Activated T-helper 2 cell treated with anti-CD3 and anti-CD28 coated beads, Interferon-gamma antibody, Interleukin-2, Interleukin-4, amounts not matched to agents 10 μg/mL and 5 μg/mL and 100 μg/mL, durations not matched to agents 14 hours and 24 hours and 36 hours (primary cell): ENCODE measurements around the gene POFUT2. TPM values are rescaled to one million over a fixed set of nuclear protein-coding genes. Genes with fewer than 3 reads are reported as not detected.

Experiments used
- DNase-seq: peaks from one replicate; pipeline ENCODE4 v3.0.0; 2021; ENCODE audit warnings: low spot score
- H3K27ac Mint-ChIP-seq: one replicate; pipeline ENCODE4 v1.8.0; 2021; ENCODE audit warnings: mixed read lengths
- H3K27me3 Mint-ChIP-seq: one replicate; pipeline ENCODE4 v1.8.0; 2021; ENCODE audit warnings: low read depth, mixed read lengths
- H3K36me3 Mint-ChIP-seq: one replicate; pipeline ENCODE4 v1.8.0; 2021; ENCODE audit warnings: low read depth, mixed read lengths
- H3K4me1 Mint-ChIP-seq: one replicate; pipeline ENCODE4 v1.8.0; 2021; ENCODE audit warnings: low read depth, mixed read lengths
- H3K4me3 Mint-ChIP-seq: one replicate; pipeline ENCODE4 v1.8.0; 2021; ENCODE audit warnings: low read depth, mild to moderate bottlenecking, moderate library complexity, mixed read lengths
- H3K9me3 Mint-ChIP-seq: one replicate; pipeline ENCODE4 v1.8.0; 2021; ENCODE audit warnings: mixed read lengths
- intact Hi-C: fragments of 100-400 bp; cut with micrococcal nuclease; formaldehyde crosslinking; loops from one replicate; pipeline ENCODE4 v1.15.1; 2023
- total RNA-seq: library from RNA; stranded (reverse); gene quantifications from 2 replicates; pipeline ENCODE4 v1.2.3, GENCODE V29; 2022

The POFUT2 gene
- total RNA-seq, 1 donor from 2014 or later, result 14.1 TPM

DNA sequence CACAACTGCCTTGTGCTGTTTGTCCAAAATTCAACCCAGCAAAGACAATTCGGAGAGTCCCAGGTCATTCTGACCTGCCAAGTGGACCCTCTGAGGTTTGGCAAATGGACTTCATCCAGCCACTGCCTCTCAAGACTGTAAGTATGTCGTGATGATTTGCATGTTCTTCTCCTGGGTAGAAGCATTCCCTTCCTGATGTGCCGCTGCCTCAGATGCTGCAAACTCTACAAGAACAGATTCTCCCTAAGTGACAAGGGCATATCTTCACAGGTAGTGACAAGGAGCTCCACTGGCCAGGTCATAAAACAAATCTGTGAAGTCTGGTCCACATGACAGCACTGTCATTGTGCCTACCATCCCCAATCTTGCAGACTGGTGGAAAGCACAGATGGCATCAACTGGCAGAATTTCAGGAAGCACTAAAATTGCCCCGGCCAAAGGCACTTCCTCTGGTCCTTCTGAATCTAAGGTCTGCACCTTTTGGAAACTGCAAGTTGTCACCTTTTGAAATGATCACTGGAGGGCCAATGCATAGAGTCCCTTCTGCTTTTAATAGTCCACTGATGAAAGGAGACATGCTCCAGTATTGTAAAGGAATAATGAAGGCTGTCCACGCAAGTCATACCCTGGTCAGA is 27.4 kb downstream of the POFUT2 start:
- Mint-ChIP-seq H3K4me1 (peaks cover 8% of the 10 kb centered on the region), H3K27me3 (no peaks in the 10 kb centered on the region), H3K4me3 (no peak overlapping the region), H3K36me3 (peaks cover 7% of the 10 kb centered on the region), H3K9me3 (no peaks in the 10 kb centered on the region), H3K27ac (no peak overlapping the region)
- intact Hi-C loops, result no loop called here
- DNase-seq, result no peak

GRCh38 chr21:45259206-45259840 is 28.4 kb downstream of the POFUT2 start:
- intact Hi-C loops, result no loop called here

DNA sequence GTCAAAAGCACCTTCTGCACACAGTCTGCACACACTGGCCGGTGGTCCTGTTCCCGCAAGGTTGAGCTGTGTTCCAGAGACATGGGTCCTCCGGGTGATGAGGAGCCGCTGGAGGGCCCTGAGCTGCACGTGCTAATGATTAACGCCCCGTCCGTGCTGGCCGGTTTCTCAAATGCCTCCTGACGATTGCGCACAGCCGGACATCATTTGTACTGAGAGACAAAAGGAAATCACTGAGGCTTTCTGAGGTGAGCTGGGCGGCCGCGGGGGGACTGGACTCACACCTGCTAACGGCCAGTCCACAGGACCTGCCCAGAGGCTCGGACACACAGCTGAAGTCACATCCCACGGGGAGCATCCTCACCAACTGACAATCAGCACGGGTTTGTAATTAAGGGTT is 29.2 kb downstream of the POFUT2 start:
- H3K27me3 Mint-ChIP-seq, result peaks cover 4% of the 10 kb centered on the region
- H3K27ac Mint-ChIP-seq, result no peak overlapping the region
- H3K36me3 Mint-ChIP-seq, result no peaks in the 10 kb centered on the region
- intact Hi-C loops, result no loop called here
- DNase-seq, result no peak
- H3K9me3 Mint-ChIP-seq, result no peaks in the 10 kb centered on the region
- H3K4me1 Mint-ChIP-seq, result peaks cover 10% of the 10 kb centered on the region
- H3K4me3 Mint-ChIP-seq, result no peak overlapping the region

More at GRCh38 chr21:45259206-45259840, 28.4 kb downstream of the POFUT2 start:
- Mint-ChIP-seq H3K4me3 (no peak overlapping the region), H3K9me3 (no peaks in the 10 kb centered on the region), H3K36me3 (peaks cover 3% of the 10 kb centered on the region), H3K27me3 (peaks cover 4% of the 10 kb centered on the region), H3K4me1 (peaks cover 10% of the 10 kb centered on the region), H3K27ac (no peak overlapping the region)
- no peak for DNase-seq

DNA sequence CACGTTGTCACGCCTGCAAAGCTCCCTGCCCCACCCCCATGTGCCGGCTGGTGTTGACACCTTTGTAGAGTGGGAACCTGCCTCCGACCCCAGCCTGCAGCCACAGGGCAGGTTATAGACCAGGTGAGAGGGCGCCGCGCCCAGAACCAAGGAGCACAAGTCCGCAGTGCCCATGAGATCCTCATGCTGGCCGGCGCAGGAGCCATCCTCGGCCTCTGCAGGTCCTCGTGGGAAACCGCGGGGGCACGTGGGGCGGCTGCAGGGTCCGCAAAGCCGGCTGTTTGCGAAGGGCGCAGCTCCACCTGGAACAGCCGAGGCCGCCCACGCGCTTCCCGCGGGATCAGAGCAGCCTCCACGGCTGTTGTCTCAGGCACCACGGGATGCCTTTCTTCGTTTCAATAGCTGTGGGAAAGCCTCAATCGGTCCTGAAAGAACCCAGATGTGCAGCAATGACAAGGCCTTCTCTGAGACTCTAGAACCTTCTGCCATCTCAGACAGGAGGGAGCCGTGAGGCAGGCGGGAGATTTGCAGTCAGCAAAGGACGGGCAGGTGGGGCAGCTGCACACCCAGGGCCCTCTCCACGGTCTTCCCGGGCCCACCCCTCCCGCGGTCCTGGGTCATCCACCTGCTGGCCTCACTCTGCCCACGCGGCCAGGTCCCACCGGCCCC is 29.9 kb downstream of the POFUT2 start:
- no peaks in the 10 kb centered on the region for H3K36me3 Mint-ChIP-seq
- H3K4me1 Mint-ChIP-seq, result peaks cover 10% of the 10 kb centered on the region
- no peak overlapping the region for H3K4me3 Mint-ChIP-seq
- H3K27me3 Mint-ChIP-seq, result peaks cover 4% of the 10 kb centered on the region
- no peaks in the 10 kb centered on the region for H3K9me3 Mint-ChIP-seq
- DNase-seq, result no peak
- intact Hi-C loops, result no loop called here
- no peak overlapping the region for H3K27ac Mint-ChIP-seq

- Mint-ChIP-seq H3K27me3 (peaks cover 4% of the 10 kb centered on the region), H3K36me3 (no peaks in the 10 kb centered on the region), H3K4me3 (no peak overlapping the region), H3K9me3 (no peaks in the 10 kb centered on the region), H3K27ac (no peak overlapping the region), H3K4me1 (peaks cover 10% of the 10 kb centered on the region)
- intact Hi-C loops, result no loop called here
- no peak for DNase-seq
Measured at GRCh38 chr21:45256912-45257672, 30.6 kb downstream of the POFUT2 start.

DNA sequence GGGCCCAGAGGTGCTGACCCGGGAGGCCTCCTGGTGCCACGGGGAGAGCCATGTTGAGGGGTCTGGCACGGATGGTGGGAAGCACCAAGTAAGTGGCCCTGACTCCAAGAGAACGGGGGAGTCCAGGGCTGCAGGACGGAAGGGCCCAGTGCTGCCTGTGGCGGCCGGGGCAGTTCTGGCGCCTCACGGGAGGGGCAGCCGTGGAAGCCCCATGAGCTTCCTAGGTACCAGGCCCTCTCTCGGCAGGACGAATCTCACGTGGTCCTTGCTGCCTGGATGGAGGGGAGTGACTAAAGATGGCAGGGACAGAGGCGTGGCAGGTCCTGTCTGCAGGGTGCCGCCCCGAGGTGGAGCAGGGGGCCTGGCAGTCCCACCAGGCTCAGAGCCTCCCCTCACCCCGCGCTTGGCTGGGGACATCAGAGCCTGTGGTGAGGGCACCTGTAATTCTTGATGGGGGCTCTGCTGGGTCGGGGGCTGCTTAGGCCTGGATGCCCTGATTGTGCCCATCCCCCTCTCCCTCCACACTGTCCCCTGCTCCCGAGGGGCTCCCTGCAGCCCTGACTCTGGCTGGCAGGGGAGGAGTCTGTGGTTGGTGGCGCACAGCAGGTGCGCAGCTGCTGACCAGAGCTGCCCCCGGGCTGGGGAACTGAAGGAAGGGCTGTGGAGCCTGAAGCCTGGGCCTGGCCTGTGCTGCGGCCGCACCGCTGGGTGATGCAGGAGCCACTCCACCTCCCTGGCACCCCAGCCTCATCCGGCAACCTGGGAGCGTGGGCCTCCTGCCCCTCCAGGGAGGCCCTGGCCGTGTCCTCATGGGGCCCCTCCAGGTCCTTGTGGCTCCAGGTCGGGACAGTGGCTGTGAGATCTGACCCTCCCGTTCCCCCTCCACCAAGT is 31.4 kb downstream of the POFUT2 start:
- H3K27me3 Mint-ChIP-seq, result peaks cover 9% of the 10 kb centered on the region
- no peak overlapping the region for H3K27ac Mint-ChIP-seq
- no peaks in the 10 kb centered on the region for H3K9me3 Mint-ChIP-seq
- intact Hi-C loops, result no loop called here
- H3K4me3 Mint-ChIP-seq, result no peak overlapping the region
- DNase-seq, result no peak
- H3K4me1 Mint-ChIP-seq, result peaks cover 10% of the 10 kb centered on the region
- no peaks in the 10 kb centered on the region for H3K36me3 Mint-ChIP-seq

DNA sequence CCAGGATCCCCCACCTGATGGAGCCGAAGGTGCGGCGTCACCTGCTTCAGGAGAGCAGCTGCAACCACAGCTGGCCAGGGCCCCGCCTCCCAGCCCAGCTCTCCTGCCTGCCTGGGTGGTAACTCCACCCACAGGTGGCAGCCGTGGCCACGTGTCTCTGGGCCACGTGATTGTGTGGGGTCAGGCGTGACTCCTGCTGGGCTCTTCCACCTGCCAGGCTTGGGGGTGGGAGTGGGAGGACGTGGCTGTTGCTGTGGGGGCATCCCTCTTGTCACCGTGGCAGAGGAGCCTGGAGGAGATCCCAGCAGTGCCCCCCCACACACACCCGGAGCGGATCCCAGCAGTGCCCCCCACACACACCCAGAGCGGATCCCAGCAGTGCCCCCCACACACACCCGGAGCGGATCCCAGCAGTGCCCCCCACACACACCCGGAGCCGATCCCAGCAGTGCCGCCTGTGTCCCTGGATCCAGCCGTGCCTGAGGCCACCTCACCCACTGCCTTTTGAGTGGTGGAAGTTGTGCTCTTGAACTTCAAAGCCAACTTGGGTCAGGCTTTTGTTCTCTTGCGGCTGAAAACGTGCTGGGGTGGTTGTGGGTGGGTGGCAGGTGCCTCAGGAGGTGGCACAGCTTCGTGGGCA is 32.2 kb downstream of the POFUT2 start:
- DNase-seq, result no peak
- Mint-ChIP-seq H3K27ac (no peak overlapping the region), H3K4me3 (no peak overlapping the region)

GRCh38 chr21:45254460-45254930 is 33.2 kb downstream of the POFUT2 start:
- intact Hi-C loops, result no loop called here
- Mint-ChIP-seq H3K27ac (no peak overlapping the region), H3K4me1 (peaks cover 10% of the 10 kb centered on the region), H3K27me3 (peaks cover 24% of the 10 kb centered on the region), H3K4me3 (no peak overlapping the region), H3K9me3 (no peaks in the 10 kb centered on the region), H3K36me3 (no peaks in the 10 kb centered on the region)
- DNase-seq, result no peak

More for the DNA sequence above, 32.2 kb downstream of the POFUT2 start:
- Mint-ChIP-seq H3K4me1 (peaks cover 10% of the 10 kb centered on the region), H3K9me3 (no peaks in the 10 kb centered on the region), H3K27me3 (peaks cover 16% of the 10 kb centered on the region), H3K36me3 (no peaks in the 10 kb centered on the region)
- intact Hi-C loops, result no loop called here

DNA sequence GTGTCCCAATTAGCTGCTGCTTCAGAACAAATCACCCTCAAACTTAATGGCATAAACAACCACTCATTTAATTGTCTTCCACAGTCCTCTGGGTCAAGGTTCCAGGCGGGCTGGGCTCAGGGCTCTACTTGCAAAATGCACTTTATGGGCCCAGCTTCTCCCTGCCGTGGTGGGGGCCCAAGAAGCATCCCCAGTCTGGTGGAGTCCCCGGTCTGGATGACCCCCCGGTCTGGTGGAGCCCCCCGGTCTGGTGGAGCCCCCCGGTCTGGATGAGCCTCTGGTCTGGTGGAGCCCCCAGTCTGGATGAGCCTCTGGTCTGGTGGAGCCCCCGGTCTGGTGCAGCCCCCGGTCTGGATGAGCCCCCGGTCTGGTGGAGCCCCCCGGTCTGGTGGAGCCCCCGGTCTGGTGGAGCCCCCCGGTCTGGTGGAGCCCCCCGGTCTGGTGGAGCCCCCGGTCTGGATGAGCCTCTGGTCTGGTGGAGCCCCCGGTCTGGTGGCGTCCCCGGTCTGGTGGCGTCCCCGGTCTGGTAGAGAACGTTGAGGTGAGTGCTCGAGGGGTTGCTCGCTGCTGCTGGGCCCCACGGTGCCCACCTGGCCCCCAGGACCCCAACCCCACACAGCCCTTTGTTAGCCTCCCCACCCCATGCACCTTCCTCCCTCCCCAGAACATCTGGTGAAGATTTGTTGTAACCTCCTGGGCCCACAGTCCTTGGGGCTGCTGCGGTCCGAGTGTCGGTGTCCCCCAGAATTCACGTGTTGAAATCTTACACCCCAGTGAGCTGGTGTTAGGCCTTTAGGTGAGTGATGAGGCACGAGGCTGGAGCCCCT is 33.8 kb downstream of the POFUT2 start:
- Mint-ChIP-seq H3K9me3 (no peaks in the 10 kb centered on the region), H3K27me3 (peaks cover 25% of the 10 kb centered on the region), H3K4me3 (no peak overlapping the region), H3K4me1 (peaks cover 10% of the 10 kb centered on the region), H3K36me3 (no peaks in the 10 kb centered on the region), H3K27ac (no peak overlapping the region)
- DNase-seq, result no peak
- intact Hi-C loops, result no loop called here

GRCh38 chr21:45253180-45253579 is 34.5 kb downstream of the POFUT2 start:
- H3K9me3 Mint-ChIP-seq, result no peaks in the 10 kb centered on the region
- H3K4me1 Mint-ChIP-seq, result peaks cover 10% of the 10 kb centered on the region
- no peak for DNase-seq
- H3K36me3 Mint-ChIP-seq, result no peaks in the 10 kb centered on the region
- no peak overlapping the region for H3K4me3 Mint-ChIP-seq
- intact Hi-C loops, result no loop called here
- H3K27ac Mint-ChIP-seq, result no peak overlapping the region
- H3K27me3 Mint-ChIP-seq, result peaks cover 29% of the 10 kb centered on the region

DNA sequence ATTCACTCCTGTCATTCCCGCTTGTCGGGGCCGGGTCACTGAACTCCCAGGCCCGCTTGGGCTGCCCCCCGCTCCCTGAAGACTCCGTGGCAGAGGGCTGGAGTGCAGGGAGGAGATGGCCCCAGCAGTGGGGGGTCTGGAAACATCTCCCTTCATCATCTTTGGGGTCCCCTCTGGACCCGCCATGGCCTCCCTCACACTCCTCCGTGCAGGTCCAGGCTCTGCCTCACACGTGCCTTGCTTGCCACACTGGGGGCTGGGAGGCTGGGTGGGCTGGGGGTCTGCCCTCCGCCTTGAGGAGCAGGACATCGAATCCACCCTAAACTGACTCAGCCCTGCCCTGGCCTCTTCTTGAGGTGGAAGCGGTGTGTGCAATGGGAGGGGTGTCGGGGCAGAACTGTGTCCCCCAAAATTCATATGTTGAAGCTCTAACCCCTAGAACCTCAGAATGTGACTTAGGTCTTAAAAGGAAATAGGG is 35.2 kb downstream of the POFUT2 start:
- H3K36me3 Mint-ChIP-seq, result no peaks in the 10 kb centered on the region
- no peaks in the 10 kb centered on the region for H3K9me3 Mint-ChIP-seq
- H3K4me3 Mint-ChIP-seq, result no peak overlapping the region
- peaks cover 29% of the 10 kb centered on the region for H3K27me3 Mint-ChIP-seq
- intact Hi-C loops, result no loop called here
- no peak for DNase-seq
- H3K27ac Mint-ChIP-seq, result no peak overlapping the region
- peaks cover 10% of the 10 kb centered on the region for H3K4me1 Mint-ChIP-seq
